GM19455 (cell line): ENCODE data around the gene RNF214.
"Not testable (repeated sequence)": the region's sequence is repeated elsewhere in the genome, so short reads cannot be mapped to it uniquely, and the experiment has no call there.

Experiments
- ATAC-seq: cut with Tn5 transposase; IDR thresholded peaks from one replicate; pipeline ENCODE4 v1.9.1; 2021; ENCODE audit not compliant: unreplicated experiment

Gene RNF214

DNA sequence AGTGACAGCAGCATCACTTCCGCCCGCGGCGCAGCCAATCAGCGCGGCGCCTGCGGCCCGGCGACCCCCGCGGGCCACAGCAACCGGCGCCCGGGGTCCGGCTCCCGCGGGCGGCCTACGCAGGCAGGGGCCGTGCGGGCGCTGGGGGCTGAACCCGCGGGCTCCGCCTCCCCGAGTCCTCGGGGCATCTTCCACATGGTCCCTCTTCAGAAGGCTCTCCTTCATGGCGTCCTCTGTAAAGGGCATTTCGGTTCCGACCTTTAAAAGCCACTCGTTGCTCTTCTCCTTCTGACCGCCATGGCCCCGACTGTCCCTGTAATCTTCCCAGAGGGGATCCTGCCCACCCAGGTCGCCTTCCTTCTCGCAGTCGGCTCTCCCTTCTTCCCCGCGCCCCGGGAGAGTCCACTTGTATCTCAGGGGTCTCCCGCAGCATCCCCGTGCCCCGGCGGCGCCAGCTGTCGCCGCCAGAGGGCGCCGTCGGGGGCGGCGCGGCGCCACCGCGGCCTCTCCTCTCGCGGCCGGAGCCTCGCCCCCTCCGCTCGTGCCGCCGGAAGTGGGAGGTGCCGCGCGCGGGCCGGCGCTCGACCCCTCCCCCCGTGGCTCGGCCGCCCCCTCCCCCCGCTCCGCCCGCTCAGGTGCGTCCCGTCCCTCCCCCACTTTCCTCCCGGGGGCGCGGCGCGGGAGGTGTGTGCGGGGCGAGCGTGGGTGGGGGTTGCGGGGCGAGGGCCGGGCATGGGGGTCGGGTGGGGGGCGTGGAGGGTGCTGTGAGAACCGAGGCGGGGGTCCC lies at the start of gene RNF214:
Gene RNF214 (plus strand): TSS at position 580 of the 787 bp plus-strand sequence. CDS start 1,602 bp downstream, outside the sequence.
- peak; percentile 76 for ATAC-seq

DNA sequence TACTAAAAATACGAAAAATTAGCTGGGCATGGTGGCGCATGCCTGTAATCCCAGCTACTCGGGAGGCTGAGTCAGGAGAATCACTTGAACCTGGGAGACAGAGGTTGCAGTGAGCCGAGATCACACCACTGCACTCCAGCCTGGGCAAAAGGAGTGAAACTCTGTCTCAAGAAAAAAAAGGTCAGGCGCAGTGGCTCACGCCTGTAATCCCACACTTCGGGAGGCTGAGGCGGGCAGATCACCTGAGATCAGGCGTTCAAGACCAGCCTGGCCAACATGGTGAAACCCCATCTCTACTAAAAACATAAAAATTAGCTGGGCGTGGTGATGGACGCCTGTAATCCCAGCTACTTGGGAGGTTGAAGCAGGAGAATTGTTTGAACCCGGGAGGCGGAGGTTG lies 49.3 kb upstream of the RNF214 start:
- not testable (repeated sequence) for ATAC-seq

DNA sequence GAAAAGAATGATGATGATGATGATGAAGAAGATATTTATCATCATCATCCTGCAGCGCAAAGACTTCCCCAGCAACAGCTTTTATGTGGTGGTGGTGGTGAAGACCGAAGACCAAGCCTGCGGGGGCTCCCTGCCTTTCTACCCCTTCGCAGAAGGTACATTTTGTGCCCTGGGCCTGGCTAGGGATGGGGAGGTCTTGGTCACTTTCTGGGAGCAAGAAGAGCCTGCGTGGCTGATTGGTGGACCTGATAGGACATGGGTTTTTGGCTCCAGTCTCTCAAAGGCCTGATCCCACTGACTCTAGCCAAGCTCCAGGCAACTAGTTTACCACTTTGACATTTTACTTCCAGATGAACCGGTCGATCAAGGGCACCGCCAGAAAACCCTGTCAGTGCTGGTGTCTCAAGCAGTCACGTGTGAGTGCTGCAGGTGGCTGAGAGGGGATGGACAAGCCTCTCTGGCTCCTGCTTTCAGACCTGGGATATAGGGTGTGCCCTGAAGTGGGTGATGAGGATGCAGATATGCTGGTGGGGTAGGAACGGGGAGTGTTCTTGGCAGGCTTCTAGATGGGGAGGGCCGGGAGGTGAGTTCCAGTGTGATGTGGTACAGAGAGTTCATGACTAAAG lies 48.6 kb upstream of the RNF214 start:
- ATAC-seq = no peak

DNA sequence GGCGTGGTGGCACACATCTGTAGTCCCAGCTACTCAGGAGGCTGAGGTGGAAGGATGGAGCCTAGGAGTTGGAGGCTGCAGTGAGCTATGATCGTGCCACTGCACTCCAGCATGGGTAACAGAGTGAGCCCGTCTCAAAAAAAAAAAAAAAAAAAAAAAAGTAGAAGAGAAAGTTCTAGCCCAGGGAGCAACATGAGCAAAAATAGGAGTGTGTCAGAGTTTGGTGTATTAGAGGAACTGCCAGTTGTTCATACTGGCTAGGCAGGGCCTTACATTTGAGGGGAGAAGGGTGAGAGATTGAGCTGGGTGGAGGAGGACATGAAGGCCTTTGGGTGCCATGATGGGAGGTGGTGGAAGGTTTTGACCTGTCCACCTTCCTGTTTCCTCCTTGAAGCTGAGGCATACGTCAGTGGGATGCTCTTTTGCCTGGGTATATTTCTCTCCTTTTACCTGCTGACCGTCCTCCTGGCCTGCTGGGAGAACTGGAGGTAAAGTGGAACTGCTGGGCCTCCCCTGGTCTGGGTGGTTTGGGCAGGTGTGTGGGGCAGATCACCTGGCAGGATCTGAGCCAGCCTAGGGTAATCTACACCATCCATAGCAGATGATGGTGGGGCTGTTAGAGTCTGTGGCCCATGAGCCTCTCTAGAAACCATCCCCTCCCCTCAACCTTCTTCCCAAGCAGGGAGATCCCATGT lies 46.6 kb upstream of the RNF214 start:
- no peak for ATAC-seq

DNA sequence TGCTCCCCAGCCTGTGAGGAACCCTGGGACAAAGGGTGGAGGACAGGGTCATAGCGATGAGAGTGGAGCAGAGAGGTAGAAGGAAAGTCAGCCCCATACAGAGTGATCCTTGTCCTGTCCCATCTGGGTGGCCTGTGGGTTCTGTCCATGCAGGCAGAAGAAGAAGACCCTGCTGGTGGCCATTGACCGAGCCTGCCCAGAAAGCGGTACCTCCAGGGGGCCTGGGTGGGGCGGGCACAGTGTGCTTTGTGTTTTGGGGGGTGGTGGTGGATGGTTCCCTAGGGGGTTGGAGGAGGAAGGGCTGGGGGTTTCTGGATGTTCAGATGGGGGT lies 46.1 kb upstream of the RNF214 start:
- ATAC-seq = no peak

DNA sequence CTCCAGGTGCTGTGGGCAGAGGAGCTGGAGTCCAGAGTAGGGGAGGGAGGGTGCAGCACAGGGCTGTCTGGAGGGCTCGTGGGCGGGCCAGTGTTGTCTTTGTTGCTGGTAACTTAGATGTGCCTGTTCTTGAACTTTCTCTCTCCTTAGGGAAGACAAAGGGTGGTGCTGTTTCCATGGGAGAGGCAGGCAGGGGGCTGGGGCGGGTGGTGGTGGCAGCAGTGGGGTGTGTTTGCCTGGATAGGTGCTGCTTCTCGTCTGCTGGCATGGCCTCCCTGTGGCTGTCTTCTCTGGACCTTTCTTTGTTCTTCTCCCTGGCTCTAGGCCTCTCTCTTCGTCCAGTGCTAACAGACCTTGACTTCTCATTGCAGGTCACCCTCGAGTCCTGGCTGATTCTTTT lies 45.5 kb upstream of the RNF214 start:
- no peak for ATAC-seq

DNA sequence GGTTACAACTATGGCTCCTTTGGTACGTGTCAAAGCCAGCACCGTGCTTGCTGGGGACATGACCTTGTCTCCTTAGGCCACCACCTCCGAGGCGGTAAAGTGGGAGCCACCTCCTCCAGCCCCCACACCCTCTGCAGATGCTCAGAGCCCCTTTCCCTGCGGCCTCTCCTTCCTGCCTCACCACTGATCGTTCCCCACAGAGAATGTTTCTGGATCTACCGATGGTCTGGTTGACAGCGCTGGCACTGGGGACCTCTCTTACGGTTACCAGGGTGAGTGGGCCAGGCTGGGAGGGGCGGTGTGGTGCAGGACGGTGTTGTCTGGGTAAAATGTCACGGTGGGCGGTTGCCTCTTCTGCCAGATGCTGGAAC lies 45.1 kb upstream of the RNF214 start:
- ATAC-seq = no peak

DNA sequence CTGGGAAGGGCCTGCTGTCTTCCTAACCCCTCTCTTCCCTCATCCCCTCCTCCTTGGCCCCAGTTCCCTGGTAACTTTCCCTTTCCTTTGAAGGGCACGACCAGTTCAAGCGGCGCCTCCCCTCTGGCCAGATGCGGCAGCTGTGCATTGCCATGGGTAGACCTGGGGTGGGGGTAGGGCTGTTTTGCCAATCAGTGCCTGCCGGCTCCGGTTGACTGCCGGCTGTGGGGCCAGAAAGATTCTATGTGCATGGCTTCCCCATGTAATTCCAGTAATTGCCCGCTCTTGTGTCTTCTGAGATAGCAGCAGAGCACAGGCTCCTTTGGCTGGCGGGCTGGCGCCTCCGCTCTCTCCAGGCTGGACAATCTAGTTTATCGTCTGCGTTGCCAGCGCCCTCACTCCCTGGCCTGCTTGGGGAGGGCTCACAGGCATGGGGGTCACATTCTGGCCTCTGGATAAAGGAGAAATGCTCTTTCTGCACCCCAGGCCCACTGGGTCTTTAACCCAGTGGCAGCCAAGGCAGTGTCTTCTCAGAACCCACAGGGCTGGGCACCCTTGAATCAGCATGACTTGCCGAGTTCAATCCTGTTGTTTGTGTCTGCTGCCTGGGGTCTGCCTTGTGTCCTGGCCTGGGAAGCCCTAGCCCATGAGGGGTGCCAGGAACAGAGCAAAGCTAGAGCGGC lies 44.5 kb upstream of the RNF214 start:
- ATAC-seq = no peak

DNA sequence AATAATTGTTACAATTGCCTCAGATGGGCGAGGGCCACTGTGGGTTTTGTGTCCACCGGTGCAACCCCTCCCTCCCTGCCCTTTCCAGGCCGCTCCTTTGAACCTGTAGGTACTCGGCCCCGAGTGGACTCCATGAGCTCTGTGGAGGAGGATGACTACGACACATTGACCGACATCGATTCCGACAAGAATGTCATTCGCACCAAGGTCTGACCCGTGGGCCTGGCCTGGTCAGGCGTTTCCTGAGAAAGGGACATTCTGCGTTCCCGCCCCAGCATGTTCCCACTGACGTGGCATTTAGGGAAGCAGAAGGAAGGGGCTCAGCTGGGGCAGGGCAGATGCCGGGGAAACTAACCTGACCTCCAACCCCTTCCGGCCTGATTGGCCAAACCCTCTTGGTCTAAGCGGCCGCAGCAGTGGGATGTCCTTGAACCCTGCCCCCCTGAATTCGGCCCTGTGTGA lies 43.8 kb upstream of the RNF214 start:
- no peak for ATAC-seq

DNA sequence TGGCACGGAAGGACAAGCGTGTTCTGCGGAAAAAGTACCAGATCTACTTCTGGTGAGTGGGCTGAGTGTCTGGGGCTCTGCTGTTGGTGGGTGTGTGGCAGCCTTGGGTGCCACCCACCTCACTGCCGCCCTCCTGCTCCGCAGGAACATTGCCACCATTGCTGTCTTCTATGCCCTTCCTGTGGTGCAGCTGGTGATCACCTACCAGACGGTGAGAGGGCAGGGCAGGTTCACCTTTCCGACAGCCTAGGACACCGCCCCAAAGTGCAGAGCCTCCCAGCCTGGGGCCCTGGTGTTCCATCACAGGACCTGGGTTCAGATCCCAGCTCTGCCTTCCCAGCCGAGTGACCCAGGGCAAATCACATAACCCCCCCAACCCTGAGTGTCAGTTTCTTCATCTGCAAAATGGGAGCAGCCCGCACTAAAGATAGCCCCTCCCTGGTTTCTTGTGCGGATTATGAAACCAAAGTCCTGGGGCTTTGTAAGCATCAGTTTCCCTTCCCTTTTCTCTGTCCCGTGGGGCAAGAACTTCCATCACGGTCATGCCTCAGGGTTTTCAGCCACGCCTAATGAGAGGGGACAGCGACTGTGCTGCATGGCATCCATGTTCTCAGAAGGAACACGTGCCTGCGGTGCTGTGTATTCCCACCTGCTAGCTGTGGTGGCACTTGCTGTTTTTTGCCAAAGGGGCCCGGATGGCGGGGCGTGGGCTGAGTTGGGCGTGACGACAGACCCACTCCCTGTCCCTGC lies 43.1 kb upstream of the RNF214 start:
- ATAC-seq = no peak

DNA sequence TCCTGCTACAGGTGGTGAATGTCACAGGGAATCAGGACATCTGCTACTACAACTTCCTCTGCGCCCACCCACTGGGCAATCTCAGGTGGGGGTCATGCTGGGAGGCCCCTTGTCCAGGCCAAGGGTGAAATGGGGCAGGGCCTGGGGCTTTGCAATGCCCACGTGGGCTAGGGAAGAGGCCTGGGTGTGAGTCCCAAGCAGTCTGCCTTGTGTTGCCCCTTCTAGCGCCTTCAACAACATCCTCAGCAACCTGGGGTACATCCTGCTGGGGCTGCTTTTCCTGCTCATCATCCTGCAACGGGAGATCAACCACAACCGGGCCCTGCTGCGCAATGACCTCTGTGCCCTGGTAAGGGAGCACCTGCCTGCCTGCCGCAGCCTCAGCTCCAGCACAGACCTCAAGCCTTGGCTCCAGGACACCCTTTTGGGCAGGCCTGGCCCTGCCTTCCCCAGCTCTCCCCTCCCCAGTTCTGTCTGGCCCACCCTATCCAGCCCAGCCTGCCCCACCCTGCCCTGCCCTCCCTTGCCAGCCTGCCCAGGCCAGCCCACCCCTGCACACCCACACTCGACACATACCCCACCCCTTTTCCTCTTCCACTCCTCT lies 42.4 kb upstream of the RNF214 start:
- no peak for ATAC-seq

DNA sequence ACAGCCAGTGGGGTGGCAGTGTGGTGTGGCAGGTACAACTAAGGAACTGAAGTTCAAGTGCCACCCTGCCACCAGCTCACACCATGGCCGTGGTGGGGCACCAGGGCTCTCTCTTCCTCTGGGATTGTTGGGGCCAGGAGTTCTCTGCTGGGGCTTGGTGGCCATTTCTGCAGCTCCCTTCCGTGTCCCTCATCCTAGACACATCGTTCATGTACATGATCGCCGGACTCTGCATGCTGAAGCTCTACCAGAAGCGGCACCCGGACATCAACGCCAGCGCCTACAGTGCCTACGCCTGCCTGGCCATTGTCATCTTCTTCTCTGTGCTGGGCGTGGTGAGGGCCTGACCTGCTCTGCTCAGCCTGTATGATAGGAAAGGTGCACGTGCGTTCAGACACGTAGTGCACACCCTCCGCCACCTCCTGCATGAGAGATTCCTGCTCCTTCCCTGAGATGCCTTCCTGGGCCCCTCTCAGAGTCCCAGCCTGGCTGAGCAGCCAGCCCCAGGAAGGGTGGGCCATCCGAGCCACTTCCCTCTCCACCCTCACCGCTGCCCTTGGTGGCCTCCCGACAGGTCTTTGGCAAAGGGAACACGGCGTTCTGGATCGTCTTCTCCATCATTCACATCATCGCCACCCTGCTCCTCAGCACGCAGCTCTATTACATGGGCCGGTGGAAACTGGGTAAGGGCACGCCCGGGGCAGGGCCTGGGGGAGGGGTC lies 40.6 kb upstream of the RNF214 start:
- ATAC-seq = no peak

DNA sequence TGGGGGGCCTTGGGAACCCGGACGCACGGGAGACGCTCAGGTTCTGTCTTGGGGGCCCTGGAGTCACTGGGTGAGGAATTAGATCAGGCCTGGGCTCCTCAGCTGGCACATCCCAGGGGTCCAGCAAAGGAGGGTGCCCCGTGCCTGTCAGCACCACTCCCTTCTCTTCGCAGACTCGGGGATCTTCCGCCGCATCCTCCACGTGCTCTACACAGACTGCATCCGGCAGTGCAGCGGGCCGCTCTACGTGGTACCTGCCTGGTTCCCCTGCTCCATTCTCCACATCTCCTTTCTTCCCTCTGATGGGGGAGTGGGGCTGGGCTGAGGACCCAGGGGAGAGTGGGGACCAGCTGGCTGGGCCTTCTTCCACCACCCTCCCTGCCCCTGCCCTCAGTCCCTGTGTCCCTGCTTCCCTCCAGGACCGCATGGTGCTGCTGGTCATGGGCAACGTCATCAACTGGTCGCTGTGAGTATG lies 40.0 kb upstream of the RNF214 start:
- ATAC-seq = no peak

DNA sequence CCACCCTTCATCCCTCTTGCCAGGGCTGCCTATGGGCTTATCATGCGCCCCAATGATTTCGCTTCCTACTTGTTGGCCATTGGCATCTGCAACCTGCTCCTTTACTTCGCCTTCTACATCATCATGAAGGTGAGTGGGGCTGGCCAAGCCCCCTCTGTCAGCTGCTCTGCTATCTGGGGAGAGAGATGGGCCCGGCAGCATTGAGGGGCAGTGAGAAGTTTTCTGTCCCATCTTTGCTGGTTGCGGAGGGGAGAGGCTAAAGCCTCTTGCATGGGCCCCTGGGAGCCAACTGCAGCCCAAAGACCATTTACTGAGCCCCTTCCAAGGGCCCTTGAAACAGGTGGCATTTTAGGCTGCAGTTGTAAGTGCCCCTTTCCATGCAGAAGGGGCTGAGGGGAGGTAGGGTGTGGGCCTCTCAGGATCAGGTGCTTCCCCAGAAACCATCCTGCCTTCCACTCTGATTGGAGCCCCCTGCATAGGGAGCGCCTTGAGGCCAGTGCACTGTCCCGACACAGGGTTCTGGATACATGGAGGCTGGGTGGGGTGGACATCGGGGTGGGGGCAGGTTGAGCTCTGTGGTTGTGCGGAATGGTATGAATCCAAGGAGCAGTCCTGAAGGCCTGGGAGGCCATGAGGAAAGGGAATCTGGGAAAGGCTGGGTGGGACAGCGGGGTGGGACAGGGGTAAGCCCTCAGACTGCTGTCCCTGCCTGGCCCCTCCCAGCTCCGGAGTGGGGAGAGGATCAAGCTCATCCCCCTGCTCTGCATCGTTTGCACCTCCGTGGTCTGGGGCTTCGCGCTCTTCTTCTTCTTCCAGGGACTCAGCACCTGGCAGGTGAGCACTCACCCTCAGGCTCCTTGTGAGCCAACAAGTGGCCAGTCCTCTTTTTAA lies 39.1 kb upstream of the RNF214 start:
- no peak for ATAC-seq

DNA sequence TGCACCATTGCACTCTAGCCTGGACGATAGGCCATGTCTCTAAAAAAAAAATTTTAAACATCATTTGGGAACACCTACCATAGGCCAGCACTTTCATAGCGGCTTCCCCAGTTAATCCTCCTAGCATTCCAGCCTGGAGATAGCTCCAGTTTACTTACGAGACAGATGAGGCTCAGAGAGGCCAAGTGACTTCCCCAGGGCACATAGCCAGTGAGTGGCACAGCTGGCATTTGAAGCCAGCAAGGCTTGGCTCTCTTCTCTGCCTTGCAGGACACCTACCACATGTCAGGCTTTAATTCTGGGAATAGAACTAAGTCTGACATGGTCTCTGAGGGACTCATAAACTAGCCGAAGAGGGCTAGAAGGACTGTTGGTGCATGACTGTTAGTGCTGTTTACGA lies 38.2 kb upstream of the RNF214 start:
- no peak for ATAC-seq

DNA sequence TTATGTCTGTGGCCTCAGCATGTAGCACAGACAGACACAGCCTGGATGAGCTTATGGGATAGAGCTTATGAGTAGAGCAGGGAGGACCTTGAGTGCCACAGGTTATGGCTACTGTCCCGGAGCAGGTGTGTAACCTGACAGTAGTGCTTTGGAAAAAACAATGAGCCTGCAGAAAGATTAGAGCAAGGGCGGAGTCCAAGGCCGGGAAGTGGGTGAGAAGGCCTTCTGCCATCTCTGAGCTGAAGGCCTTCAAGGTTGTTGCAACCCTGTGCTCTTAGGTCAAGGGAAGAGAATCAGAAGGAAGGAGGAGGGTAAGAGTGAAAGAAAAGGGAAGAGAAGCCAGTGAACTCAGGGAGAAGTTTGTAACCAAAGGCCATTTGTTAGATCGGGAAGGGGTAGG lies 37.2 kb upstream of the RNF214 start:
- ATAC-seq = no peak

DNA sequence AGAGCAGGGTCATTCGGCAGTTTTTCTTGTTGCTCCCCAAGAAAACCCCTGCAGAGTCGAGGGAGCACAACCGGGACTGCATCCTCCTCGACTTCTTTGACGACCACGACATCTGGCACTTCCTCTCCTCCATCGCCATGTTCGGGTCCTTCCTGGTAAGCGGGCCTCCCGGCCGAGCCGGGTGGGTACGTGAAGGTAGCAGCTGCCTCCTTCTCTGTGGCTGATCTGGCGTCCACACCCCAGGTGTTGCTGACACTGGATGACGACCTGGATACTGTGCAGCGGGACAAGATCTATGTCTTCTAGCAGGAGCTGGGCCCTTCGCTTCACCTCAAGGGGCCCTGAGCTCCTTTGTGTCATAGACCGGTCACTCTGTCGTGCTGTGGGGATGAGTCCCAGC lies 36.7 kb upstream of the RNF214 start:
- ATAC-seq = no peak

DNA sequence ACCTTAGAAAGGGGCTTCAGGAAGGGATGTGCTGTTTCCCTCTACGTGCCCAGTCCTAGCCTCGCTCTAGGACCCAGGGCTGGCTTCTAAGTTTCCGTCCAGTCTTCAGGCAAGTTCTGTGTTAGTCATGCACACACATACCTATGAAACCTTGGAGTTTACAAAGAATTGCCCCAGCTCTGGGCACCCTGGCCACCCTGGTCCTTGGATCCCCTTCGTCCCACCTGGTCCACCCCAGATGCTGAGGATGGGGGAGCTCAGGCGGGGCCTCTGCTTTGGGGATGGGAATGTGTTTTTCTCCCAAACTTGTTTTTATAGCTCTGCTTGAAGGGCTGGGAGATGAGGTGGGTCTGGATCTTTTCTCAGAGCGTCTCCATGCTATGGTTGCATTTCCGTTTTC lies 35.5 kb upstream of the RNF214 start:
- no peak for ATAC-seq
